SK-N-MC (cell line): ENCODE results near the gene NR2E3.

Experiments
- EZH2 ChIP-seq: fragments of 200-600 bp; sonication (generic); IDR thresholded peaks from one replicate; pipeline ENCODE4 v1.6.1; 2017; ENCODE audit warnings: antibody characterized with exemption
- FOXP2 ChIP-seq: optimal IDR thresholded peaks from 2 replicates; pipeline ENCODE3; 2011; ENCODE audit warnings: mild to moderate bottlenecking, moderate library complexity; ENCODE audit not compliant: insufficient read depth; ENCODE audit errors: extremely low read length, control extremely low read depth
- POLR2AphosphoS5 ChIP-seq: IDR thresholded peaks from 2 replicates; pipeline ENCODE4 v1.6.1; 2012; ENCODE audit warnings: mild to moderate bottlenecking, low read depth, low read length, borderline replicate concordance

GRCh38 chr15:71804226-71804625 is 6.1 kb upstream of the NR2E3 start:
- TF ChIP-seq EZH2 (no peak), POLR2AphosphoS5 (no peak), FOXP2 (no peak)
